NCI-H748 (cell line): ENCODE data around the gene ABO.
"Not testable (repeated sequence)": the region's sequence is repeated elsewhere in the genome, so short reads cannot be mapped to it uniquely, and the experiment has no call there.

ENCODE experiments used
- DNase-seq: peaks from one replicate; lab custom pipeline; 2025; ENCODE audit not compliant: unreplicated experiment; lab: John Stamatoyannopoulos, UW

Gene ABO

GRCh38 chr9:133207021-133207531 lies 67.9 kb downstream of the ABO start:
- DNase-seq = no peak

GRCh38 chr9:133205996-133206931 lies 68.7 kb downstream of the ABO start:
- no peak for DNase-seq

GRCh38 chr9:133205481-133205887 lies 69.5 kb downstream of the ABO start:
- not testable (repeated sequence) for DNase-seq
